ENCODE results near the gene NEURL1B.

The NEURL1B gene

DNA sequence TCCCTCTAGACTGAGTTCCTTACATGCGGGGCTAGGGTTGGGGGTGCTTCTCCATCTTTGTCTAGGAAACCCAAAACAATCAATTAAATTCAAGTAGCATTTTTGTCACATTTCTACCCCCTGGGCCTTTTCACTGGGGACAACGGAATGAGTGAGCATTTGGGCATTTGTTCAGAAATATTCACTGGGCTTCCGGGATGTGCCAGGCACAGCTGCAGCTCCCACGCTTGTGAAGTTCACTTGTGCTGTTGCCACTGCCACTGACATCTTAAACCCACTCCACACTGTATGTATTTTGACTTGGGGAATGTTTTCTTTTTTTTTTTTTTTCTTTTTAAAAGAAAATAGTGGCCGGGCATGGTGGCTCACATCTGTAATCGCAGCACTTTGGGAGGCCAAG lies 98.3 kb downstream of the NEURL1B start:
- DNase-seq, result no peak

DNA sequence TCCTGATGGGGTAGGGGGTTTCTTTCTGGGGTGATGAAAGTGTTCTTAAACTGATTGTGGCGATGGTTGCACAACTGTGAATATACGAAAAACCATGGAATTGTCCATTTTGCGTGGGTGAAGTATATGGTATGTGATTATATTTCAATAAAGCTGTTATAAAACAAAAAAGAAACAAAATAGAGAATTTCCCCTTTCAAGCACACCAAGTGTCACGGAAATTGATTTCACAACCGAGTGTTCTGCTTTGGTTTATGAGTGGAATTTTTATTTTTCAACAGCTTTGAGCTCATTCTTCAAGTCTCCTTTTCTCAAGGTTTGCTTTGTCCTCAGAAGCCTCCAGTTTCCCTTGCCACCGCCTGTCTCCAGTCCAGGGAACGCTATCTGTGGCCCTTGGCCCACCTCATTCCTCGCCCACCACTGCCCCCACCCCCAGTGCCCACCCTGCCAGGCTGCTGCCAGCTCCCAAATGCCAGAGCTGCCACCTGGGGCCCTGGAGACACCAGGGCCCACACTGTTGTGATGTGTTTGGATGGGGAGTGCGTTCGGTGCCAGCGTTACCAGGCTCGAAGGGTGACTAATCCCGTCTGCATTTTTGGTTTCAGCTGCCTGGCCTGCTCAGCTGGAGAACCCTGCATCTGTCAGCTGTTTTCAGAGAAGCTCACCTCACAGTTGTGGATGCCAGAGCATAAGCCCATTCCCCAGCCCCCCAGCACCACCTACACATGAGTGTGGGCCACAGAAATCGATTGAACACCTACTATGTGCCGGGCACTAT lies 99.6 kb downstream of the NEURL1B start:
- DNase-seq, result no peak
